GM19025 (cell line): ENCODE data around the gene KLHL5.
"Not testable (repeated sequence)": the region's sequence is repeated elsewhere in the genome, so short reads cannot be mapped to it uniquely, and the experiment has no call there.

Experiments
- ATAC-seq: cut with Tn5 transposase; IDR thresholded peaks from one replicate; pipeline ENCODE4 v1.9.1; 2021; ENCODE audit warnings: mild to moderate bottlenecking, low read depth, moderate library complexity; ENCODE audit not compliant: unreplicated experiment

KLHL5 gene, protein sequence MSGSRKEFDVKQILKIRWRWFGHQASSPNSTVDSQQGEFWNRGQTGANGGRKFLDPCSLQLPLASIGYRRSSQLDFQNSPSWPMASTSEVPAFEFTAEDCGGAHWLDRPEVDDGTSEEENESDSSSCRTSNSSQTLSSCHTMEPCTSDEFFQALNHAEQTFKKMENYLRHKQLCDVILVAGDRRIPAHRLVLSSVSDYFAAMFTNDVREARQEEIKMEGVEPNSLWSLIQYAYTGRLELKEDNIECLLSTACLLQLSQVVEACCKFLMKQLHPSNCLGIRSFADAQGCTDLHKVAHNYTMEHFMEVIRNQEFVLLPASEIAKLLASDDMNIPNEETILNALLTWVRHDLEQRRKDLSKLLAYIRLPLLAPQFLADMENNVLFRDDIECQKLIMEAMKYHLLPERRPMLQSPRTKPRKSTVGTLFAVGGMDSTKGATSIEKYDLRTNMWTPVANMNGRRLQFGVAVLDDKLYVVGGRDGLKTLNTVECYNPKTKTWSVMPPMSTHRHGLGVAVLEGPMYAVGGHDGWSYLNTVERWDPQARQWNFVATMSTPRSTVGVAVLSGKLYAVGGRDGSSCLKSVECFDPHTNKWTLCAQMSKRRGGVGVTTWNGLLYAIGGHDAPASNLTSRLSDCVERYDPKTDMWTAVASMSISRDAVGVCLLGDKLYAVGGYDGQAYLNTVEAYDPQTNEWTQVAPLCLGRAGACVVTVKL

DNA sequence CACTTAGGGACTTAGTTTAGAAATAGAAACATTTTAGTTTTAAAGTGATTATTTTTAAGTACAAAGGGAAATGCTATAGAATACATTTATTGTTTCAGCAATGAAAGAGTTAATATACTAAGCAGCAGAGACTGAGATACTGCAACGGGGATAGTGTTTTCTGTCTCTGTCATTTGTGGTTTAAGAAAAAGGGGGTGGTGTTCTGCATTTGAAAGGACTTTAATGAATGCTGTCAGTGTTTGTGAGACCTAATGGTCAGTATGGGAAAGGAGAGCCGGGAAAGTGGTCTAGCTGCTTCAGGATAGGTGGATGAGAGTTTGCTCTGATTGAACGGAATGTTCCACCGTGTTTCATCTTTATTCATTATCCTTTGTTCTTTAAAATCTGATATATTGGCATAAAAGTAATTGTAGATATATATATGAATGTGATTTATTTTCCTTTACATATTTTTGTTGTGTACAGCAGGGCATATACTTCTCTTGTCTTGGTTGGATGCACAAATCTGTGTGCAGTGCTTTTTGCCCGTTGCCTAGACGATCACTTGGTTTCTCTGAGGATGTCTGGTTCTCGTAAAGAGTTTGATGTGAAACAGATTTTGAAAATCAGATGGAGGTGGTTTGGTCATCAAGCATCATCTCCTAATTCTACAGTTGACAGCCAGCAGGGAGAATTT, at the start of gene KLHL5:
TSS of gene KLHL5 (plus strand) at position 139 of the 676 bp plus-strand sequence. CDS start at position 560, 421 bp downstream.
- ATAC-seq: no peak

DNA sequence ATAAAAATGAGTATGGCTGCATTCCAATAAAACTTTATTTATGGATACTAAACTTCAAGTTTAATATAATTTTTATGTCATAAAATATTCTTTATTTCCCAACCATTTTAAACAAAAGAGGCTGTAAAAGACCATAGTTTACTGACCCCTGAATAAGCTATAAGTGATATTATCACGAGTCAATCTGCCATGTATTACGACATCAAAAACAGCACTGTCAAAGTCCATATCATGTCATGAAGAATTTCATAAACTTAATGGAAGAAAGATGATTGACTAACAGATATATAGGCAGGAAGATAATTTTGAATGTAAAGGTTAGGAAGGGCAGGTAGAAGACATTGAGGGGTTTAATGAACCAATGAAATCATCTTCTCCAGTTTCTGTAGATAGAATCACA, 48.0 kb upstream of the KLHL5 start:
- ATAC-seq: no peak

DNA sequence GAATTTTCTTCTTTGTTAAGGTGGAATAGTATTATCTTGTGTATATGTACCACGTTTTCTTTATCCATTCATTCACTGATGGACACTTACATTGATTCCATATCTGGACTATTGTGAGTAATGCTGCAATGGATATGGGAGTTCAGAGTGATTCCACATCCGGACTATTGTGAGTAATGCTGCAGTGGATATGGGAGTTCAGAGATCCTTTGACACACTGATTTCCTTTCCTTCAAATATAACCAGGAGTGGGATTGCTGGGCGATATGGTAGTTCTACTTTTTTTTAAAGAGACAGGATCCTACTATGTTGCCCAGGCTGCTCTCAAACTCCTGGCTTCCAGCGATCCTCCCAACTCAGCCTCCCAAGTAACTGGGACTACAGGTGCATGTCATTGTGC, 41.9 kb upstream of the KLHL5 start:
- ATAC-seq: no peak

DNA sequence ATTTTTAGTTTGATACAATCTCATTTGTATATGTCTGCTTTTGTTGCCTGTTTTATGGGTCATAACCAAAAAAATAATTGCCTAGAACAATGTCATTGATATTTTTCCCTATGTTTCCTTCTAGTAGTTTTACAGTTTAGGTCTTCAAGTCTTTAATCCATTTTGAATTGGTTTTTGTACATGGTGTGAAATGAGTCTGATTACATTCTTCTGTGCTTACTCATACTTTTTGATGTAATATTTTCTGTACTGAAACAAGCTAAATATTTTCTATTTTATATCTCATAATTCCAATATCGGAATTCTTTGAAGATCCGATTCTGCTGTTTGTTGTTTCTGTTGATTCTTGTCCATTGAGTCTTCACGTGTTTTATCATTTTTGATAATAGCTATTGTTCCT, 40.4 kb upstream of the KLHL5 start:
- no peak for ATAC-seq

DNA sequence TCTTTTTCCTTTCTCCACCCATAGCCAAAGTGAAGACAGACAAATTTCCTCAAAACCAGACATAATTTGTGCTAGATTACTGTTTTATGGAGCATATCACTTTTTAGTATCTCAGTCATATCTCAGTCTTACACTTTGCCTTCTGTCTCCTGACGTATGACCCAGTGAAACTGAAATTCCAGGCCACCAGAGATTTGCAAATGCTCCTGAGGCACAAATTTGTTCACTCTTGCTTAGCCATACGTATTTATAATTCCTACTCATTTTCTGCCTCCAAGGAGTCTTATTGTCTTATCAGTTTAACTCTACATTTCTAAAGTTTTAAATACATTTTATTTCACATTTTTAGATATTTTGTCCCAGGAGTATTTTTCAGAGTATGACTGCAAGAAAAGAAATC, 39.8 kb upstream of the KLHL5 start:
- ATAC-seq: no peak

DNA sequence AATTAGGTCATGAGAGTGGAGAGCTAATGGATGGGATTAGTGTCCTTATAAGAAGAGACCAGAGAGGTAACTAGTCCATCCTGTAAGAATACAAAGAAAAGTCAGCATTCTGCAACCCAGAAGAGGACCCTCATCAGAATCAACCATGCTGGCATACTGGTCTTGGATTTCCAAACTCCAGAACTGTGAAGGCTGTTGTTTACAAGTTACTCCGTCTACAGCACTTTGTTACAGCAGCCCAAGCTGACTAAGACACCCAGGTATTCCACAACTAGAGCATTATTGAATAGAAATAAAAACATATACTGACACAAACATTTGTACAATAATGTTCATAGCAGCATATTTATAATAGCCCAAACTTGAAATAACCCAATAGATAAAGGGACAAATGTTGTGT, 39.0 kb upstream of the KLHL5 start:
- no peak for ATAC-seq

DNA sequence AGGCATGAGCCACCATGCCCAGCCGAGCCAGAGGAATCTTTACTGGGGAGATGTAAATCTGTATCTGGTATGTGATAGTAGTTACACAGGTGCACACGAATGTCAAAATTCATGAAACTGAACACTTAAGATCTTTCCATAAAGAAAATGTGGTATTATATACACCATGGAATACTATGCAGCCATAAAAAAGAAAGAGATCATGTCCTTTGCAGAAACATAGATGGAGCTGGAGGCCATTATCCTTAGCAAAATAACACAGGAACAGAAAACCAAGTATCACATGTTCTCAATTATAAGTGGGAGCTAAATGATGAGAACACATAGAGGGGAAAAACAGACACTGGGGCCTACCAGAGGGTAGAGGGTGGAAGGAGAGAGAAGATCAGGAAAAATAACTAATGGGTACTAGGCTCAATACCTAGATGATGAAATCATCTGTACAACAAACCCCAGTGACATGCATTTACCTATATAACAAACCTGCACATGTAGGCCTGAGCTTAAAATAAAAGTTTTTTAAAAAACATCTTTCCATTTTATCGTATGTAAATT, 37.6 kb upstream of the KLHL5 start:
- ATAC-seq: no peak

DNA sequence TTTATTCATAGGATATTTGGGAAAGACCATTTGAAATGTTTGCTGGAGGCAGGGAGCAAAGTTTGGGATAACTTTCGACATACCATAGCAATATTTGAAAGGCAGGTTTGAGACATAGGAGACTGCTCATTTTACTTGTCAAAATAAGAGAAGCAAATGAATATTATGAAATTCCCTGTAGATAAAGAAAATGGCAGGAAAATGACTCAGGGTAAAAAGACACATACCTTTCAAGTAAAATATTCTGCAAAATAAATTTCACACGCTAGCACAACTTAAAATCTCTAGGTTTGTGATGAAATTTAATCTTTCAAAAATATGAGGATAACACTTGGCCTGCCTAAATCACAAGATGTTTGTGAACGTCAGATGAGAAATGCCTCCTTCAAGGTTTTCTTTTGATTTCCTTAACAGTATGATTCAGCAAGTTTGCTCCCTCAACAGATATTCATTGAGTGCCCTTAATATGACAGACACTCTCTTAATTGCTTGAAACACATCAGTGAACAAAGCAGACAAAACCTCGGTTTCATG, 36.4 kb upstream of the KLHL5 start:
- no peak for ATAC-seq

DNA sequence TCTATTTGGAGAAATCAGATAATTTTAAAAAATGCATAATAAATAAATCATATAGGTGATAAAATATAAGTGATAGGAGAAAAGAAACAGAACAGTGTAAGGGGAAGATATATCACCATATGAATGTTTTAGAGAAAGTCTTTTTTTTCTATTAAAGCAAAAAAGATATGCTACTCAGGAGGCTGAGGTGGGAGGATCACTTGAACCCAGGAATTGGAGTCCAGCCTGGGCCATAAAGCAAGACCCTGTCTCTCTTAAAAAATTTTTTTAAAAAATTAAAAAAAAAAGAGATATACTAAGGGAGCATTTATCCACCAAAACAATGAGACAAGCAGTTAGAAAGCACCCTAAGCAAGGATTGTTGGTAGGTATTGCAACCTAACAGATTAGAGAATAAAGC, 35.9 kb upstream of the KLHL5 start:
- ATAC-seq: no peak

DNA sequence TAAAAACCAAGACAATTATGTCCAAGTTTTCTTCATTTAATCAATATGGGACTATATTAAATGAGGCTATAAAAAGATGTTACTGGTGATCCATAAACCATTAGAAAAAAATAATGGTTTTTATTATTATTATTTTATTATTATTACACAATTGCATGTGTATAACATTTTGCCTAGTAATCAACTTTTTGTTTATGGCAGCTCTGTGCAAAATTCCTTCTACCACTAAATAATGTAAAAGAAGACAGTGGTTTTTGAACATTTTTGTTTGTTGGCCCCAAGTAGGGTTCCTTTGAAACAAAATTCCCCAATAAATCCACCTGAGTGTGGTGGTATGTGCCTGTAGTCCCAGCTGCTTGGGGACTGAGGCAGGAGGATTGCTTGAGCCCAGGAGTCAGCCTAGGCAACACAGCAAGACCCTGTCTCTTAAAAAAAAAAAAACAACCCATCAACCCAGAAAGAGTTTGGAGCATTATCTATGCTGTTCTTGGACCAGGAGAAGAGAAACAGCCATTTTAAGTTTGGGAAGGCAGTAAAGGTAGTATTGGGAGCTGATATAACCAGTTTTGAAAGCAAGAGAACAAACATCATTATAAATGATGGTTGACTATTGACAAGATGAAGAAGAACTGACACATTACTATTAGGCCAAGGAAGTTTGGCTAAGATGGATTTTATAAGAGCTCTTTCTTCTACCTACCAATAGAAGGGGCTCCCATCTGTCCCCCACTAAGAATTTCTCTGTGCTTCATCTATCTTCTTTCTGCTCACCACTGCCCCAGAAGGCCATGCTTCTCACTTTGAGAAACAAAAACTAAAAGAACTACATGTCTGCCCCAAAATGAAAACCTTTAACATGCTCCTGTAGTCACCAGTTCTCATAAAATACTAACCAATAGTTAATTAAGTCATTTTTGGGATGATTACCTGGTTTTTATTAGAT, 32.0 kb upstream of the KLHL5 start:
- no peak for ATAC-seq

DNA sequence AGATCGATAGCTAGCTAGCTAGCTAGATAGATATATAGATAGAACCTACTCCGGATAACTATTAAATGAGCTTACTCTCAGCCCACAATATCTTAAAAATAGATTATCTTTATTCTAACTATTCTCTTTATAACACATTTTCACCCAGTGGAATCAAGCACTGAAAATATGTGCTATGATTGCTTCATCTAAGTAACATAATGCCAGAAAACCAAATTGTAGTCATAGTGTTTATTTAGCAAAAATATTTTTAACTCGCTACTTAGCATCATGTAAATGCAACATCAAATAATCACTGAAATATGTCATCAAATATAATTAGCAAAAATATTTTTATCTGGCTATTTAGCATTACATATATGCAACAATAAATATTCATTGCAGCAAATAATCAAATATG, 31.3 kb upstream of the KLHL5 start:
- no peak for ATAC-seq

DNA sequence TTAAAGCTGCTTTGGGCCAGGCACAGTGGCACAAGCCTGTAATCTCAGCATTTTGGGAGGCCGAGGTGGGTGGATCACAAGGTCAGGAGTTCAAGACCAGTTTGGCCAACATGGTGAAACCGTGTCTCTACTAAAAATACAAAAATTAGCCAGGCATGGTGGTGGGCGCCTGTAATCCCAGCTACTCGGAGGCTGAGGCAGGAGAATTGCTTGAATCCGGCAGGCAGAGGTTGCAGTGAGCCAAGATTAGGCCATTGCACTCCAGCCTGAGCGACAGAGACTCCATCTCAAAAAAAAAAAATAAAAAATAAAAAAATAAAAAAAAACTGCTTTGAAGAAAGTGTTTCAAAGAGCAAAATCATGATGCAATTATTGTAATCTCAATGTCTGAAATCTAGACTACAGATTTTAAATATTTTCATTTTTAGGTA, 30.4 kb upstream of the KLHL5 start:
- not testable (repeated sequence) for ATAC-seq

DNA sequence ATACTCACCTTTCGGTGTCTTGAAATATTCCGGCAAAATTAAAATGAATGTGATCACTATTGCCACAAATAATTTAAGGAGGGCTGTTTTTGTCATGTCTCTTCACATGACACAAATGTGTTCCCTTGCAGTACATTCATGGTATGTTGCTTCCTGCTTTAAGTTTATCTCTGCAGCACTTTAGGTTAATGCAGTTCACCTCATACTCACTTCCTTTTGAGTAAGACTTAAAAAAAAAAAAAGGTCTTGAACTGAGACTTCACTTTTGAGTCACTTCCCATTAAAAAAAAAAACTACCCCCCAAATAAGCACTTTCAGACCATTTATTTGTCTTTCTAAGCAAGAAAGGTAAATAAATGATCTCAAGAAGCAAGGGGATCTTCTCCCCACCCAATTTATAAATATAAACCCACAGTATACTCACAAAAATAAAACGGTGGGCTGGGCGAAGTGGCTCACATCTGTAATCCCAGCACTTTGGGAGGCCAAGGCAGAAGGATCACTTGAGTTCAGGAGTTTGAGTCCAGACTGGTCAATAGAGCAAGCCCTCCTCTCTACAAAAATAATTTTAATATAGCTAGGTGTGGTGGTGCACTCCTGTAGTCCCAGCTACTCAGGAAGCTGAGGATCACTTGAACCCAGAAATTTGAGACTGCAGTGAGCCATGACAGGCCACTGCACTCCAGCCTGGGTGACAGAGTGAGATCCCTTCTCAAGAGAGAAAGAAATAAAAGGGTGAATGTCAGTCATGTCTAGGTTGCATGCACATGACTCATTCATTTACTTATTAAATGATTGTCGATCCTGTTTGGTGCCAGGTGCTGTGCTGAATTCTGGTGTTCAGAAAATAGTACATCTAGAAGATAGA, 29.6 kb upstream of the KLHL5 start, which contains the start of gene TMEM156:
TSS of gene TMEM156 (minus strand) at position 192 of the 868 bp plus-strand sequence. CDS start at position 96, 96 bp downstream.
- peak; percentile 42 for ATAC-seq

DNA sequence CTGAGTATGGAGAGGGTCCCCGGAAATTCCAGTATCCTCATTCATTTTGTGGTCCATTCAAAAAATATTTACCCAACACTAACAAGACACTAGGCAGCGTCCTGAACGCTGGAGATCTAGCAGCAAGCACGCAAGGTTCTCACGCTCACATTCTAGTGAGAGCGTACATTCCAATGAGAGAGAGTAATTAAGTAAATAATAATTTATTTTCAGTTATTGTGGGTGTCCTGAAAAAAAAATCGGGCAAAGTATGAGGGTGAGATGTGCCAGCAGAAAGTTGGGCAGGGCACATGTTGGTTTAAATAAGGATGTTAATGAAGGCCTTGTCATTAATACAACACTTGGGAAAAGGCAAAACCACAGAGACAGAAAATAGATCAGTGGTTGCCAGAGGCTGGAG, 25.9 kb upstream of the KLHL5 start:
- ATAC-seq: no peak

DNA sequence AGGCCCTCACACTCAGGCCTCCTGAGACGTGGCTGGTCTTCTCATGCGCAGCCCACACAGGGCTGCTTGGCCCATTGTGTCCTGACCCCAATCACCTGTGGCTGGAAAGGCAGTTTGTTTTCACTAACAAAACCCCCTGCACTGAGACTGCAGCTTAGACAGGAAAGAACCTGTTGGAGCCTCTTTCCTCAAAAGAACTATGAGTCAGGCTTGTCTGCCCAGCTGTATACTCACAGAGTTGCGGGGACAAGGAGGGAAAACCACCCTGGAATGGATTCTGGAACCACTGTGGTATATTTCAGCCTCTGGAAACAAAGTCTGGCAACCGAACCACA, 24.6 kb upstream of the KLHL5 start:
- ATAC-seq: no peak

DNA sequence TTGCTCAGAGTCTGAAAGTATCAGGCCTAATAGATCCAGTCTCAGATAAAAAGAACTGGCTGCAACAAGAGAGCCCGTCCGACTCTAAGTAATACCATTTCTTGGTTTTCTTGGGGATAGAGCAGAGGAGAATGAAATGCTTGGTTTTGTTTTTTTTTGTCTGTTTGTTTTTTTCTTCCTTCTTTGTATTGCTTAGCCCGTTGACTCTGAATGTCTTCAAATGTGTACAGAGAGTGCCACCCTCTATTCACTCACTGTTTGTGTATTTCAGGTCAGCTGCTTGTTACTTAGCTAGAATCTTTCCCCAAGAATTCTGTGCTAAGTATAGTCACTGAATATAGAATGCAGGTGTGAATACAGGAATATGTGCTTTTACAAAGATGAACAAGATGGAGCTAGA, 24.1 kb upstream of the KLHL5 start:
- no peak for ATAC-seq

DNA sequence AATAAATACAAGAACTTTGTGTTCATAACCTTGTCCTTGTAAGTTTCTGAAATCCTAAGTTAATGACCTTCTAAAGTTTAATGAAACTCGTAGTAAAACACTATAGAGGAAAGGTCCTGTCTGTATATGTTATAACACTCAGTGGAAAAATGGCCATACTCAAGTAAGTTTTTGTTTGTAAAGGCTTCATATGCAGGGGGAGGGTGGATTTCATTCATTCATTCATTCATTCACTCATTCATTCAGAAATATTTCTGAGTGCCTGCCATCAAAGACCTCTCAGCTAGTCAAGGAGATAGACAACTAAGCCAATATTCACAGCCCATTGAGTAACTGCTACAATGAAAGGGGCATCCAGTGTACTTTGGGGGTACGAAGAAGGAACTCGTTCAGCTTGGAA, 22.9 kb upstream of the KLHL5 start:
- no peak for ATAC-seq

DNA sequence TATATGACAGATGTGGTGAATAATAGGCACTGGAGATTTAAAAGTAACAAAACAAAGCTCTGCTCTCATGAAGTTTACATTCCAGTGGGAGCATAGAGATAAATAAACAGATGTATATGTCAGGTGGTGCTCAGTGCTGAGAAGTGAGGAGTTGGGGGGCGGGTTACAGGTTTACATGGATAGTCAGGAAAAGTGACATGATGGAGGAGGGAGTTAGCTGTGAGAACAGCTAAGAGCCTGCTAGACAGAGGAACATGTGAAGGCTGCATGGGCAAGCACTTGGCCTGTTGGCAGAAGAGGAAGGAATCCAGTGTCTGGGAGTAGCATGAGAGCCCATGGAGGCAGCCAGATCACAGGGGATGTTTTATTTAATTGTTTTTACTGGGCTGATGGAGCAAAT, 19.7 kb upstream of the KLHL5 start:
- no peak for ATAC-seq
